ENCODE data around the gene LCE3C. TPM values are rescaled to one million over a fixed set of nuclear protein-coding genes. Genes with fewer than 3 reads are reported as not detected.

LCE3C gene
- total RNA-seq, 1 donor from 2014 or later, result not detected

DNA sequence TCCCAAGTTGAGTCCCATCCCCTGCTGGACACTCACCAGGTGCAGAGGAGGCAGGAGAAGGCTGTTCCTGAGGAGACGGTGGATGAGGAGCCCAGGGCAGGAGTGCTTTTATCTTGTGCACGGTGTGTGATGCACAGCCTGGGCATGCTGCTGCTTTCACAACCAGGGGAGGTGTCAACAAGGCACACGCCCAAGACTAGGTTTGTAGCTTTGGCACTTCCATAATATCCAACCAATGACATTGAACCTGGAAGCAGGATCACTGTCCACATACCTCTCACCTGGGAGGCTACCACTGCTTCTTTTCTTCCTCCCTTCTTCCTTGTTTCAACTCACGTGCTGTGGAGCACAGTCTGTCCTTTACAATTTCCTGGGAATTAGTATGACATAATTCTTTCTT is 19.6 kb upstream of the LCE3C start, which contains the start of gene LCE3D:
Gene LCE3D (minus strand): TSS at position 84 of the 400 bp plus-strand sequence. CDS start 580 bp downstream, outside the sequence.
- no peak within 1 kb of the TSS for H3K4me3 Mint-ChIP-seq (ENCODE audit: unreplicated experiment)
- peaks cover 27% of the 10 kb centered on the region for H3K9me3 Mint-ChIP-seq (ENCODE audit: unreplicated experiment)
- no peaks in the 10 kb centered on the region for H3K36me3 Mint-ChIP-seq (ENCODE audit: unreplicated experiment)
- H3K27ac Mint-ChIP-seq (ENCODE audit: unreplicated experiment), result no peak within 1 kb of the TSS
- no peaks in the 10 kb centered on the region for H3K4me1 Mint-ChIP-seq (ENCODE audit: unreplicated experiment)
- no peak for DNase-seq (ENCODE audit: extremely low spot score, unreplicated experiment)
- TF ChIP-seq, protein P1, sequence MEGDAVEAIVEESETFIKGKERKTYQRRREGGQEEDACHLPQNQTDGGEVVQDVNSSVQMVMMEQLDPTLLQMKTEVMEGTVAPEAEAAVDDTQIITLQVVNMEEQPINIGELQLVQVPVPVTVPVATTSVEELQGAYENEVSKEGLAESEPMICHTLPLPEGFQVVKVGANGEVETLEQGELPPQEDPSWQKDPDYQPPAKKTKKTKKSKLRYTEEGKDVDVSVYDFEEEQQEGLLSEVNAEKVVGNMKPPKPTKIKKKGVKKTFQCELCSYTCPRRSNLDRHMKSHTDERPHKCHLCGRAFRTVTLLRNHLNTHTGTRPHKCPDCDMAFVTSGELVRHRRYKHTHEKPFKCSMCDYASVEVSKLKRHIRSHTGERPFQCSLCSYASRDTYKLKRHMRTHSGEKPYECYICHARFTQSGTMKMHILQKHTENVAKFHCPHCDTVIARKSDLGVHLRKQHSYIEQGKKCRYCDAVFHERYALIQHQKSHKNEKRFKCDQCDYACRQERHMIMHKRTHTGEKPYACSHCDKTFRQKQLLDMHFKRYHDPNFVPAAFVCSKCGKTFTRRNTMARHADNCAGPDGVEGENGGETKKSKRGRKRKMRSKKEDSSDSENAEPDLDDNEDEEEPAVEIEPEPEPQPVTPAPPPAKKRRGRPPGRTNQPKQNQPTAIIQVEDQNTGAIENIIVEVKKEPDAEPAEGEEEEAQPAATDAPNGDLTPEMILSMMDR (IDR thresholded peaks at IDR 0.05), result no peak
- H3K27me3 Mint-ChIP-seq (ENCODE audit: unreplicated experiment), result no peaks in the 10 kb centered on the region

DNA sequence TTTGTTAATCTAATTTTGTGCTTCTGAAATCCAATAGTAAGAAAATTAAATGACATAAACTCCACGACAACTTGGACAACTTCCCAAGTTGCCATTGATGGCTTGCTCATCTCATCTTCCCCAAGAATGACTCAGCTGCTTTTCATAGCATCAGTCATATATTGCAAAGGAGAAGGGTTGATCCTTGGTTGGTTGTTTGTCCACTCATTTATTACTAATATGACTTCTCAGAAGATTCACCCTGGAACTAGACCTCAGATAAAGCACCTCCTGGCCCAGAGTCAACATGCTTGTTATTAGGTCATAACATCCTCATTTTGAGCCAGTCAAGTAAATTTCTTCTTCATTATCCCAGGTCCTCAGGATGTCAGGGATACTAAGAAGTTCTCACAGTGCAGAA is 17.4 kb upstream of the LCE3C start:
- H3K36me3 Mint-ChIP-seq (ENCODE audit: unreplicated experiment), result no peaks in the 10 kb centered on the region
- peaks cover 20% of the 10 kb centered on the region for H3K9me3 Mint-ChIP-seq (ENCODE audit: unreplicated experiment)
- no peak overlapping the region for H3K27ac Mint-ChIP-seq (ENCODE audit: unreplicated experiment)
- TF ChIP-seq, protein P1 (IDR thresholded peaks at IDR 0.05), result no peak
- DNase-seq (ENCODE audit: extremely low spot score, unreplicated experiment), result no peak
- H3K4me1 Mint-ChIP-seq (ENCODE audit: unreplicated experiment), result no peaks in the 10 kb centered on the region
- H3K27me3 Mint-ChIP-seq (ENCODE audit: unreplicated experiment), result no peaks in the 10 kb centered on the region
- H3K4me3 Mint-ChIP-seq (ENCODE audit: unreplicated experiment), result no peak overlapping the region

DNA sequence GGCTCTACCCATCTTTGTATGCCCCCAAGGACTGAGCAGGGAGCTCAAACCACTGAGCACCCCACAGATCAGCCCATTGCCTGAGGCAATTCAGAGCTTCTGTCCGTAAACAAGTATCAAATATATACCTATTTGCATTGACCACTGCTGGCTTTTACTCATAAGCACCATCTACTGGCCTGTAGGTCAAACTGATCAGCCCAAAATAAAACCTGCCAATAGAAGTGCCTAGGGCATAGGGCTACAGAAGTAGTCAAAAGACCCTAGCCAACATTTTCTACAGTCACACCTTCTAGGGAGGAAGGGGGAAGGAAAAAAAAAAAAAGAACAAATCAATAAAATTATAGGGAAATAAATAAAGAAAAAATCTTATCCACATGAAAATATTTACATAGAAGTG is 14.4 kb upstream of the LCE3C start:
- Mint-ChIP-seq H3K4me3 (ENCODE audit: unreplicated experiment) (no peak overlapping the region), H3K27me3 (ENCODE audit: unreplicated experiment) (no peaks in the 10 kb centered on the region), H3K4me1 (ENCODE audit: unreplicated experiment) (no peaks in the 10 kb centered on the region), H3K9me3 (ENCODE audit: unreplicated experiment) (peaks cover 29% of the 10 kb centered on the region), H3K36me3 (ENCODE audit: unreplicated experiment) (no peaks in the 10 kb centered on the region), H3K27ac (ENCODE audit: unreplicated experiment) (no peak overlapping the region)
- no peak for DNase-seq (ENCODE audit: extremely low spot score, unreplicated experiment)
- TF ChIP-seq, protein P1 (IDR thresholded peaks at IDR 0.05), result no peak

DNA sequence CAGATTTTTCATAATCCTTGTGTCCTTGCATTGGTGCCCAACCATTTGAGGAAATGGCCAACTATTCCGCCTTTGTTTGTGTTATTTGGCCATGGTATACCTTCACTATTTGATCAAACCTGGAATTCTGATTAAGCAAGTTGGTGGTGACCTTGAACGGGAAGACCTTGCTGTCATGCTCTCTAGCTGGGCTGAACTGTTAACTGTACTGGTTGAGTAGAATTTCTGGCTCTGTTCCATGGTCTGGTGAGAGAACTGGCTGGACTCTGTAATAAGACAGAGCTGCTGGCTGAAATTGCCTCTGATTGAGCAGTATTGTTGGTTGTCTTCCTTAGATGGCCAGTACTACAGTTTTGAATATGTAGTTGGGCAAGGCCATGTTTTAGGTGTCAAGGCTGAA is 3.0 kb upstream of the LCE3C start:
- Mint-ChIP-seq H3K4me1 (ENCODE audit: unreplicated experiment) (no peaks in the 10 kb centered on the region), H3K36me3 (ENCODE audit: unreplicated experiment) (no peaks in the 10 kb centered on the region), H3K27ac (ENCODE audit: unreplicated experiment) (no peak overlapping the region), H3K27me3 (ENCODE audit: unreplicated experiment) (no peaks in the 10 kb centered on the region), H3K4me3 (ENCODE audit: unreplicated experiment) (no peak overlapping the region), H3K9me3 (ENCODE audit: unreplicated experiment) (peaks cover 17% of the 10 kb centered on the region)
- DNase-seq (ENCODE audit: extremely low spot score, unreplicated experiment), result no peak
- TF ChIP-seq, protein P1 (IDR thresholded peaks at IDR 0.05), result no peak

DNA sequence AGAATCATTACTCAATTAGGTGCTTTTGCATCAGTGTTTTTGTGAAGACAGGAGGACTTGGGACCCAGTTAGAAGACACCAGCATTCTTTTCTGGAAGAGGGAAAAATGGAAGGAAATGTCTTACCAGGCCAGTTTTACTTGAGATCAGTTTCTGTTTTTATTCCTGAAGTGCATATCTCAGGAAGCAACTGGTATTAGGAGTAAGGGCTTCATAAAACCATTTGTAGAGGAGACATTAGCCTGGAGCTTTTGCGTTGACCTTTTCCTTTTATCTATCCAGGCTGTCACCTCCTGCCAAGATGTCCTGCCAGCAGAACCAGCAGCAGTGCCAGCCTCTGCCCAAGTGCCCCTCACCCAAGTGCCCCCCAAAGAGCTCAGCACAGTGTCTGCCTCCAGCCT is 13.5 kb downstream of the LCE3C start, which contains the start of gene LCE3B:
Gene LCE3B (plus strand): TSS at position 301 of the 400 bp plus-strand sequence. CDS start 0 bp downstream, at position 301.
- Mint-ChIP-seq H3K27ac (ENCODE audit: unreplicated experiment) (no peak within 1 kb of the TSS), H3K36me3 (ENCODE audit: unreplicated experiment) (no peaks in the 10 kb centered on the region), H3K4me3 (ENCODE audit: unreplicated experiment) (no peak within 1 kb of the TSS), H3K27me3 (ENCODE audit: unreplicated experiment) (no peaks in the 10 kb centered on the region), H3K4me1 (ENCODE audit: unreplicated experiment) (no peaks in the 10 kb centered on the region), H3K9me3 (ENCODE audit: unreplicated experiment) (peaks cover 13% of the 10 kb centered on the region)
- no peak for DNase-seq (ENCODE audit: extremely low spot score, unreplicated experiment)
- TF ChIP-seq, protein P1 (IDR thresholded peaks at IDR 0.05), result no peak

Data from osteocyte (in vitro differentiated cells).